Stimulated activated CD8-positive, alpha-beta memory T cell treated with anti-CD3 and anti-CD28 coated beads, Interleukin-12 subunit alpha, Interleukin-12 subunit beta, amount 100 ng/mL, for 4 hours (primary cell): Measurements from ENCODE around the gene PSMD1.
"Not testable (repeated sequence)": the region's sequence is repeated elsewhere in the genome, so short reads cannot be mapped to it uniquely, and the experiment has no call there.

Source experiments
- DNase-seq: peaks from one replicate; pipeline ENCODE4 v3.0.0-alpha.2; 2020; ENCODE audit warnings: low read depth

The PSMD1 gene

DNA sequence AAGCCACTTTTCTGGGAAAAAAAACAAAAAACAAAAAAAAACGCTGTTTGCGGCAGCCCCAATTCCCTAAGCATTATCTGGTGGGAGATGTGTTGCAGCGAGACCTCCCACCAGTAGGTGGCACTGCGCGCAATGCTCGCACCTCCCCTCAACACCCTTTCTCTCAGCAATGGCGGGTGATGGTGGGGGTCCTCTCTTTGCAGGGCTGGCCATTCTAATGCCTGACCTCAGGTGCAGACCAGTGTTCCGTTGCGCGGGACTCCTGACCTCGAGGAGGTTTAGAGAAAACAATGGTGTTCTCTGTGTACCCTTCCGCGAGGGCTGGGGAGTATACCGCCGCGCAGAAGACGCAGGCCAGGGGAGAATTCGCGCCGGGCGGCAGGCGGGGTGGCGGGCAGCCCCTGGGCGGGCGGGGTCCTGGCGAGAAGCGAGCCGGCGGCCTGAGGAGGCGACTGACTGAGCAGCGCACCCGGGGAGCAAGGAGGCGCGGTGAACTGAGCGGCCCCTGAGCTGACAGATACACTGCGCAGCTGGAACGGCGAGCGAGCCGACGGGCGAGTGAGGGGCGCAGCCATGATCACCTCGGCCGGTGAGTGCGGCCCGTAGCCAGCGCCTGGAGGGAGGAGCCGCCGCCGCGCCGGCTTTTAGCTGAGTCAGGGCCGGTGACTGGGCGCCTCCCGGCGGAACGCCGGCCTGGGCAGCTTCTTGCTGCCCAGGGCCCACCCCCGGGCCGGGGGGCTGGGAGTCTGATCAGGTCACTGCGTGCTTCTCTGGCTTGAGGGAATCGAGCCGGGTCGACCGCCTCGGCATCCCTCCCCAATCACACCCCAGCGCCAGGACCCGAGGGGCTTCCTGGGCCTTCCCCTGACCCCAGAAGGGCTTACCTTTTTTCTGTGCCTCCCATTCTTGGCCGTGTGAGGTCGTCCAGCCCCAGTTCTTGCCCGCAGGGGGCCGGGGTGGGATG is at the start of gene PSMD1:
Gene PSMD1 (plus strand): TSS at position 415 of the 964 bp plus-strand sequence. CDS start 159 bp downstream, at position 574.
- DNase-seq = peak; percentile 87

DNA sequence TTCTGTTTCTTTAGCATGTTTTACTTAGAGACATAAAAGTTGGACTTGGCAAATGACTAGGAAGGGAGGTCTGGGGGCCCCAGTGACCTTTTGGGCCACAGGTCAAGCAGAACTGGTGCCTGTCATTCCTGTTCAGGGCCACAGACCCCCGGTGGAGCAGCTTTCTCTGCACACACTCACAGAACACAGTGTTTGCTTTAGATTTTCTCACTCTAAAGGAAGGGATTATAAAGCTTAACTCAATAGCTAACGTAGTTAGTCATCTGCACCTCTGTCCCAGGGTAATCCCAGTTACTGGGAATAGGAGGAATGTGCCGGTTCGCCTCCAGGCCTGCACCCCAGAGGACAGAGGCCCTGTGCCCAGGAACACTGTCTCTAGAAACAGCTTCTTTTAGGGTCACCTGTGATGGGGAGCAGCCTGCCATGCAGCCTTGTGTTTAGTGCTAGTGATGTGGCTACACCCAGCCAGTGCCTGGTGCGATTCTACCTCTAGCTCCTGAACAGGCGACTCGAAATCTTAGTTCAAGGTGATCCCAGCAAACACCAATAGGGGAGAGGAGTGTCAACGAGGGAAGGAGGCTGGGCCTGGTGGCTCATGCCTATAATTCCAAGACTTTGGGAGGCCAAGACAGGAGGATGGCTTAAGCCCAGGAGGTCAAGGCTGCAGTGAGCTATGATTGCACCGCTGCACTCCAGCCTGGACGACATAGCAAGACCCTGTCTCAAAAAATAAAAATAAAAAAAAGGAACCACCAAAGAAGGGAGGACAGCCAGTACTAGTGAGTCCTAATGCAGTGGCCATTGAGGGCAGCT is 49.2 kb upstream of the PSMD1 start:
- DNase-seq = no peak

DNA sequence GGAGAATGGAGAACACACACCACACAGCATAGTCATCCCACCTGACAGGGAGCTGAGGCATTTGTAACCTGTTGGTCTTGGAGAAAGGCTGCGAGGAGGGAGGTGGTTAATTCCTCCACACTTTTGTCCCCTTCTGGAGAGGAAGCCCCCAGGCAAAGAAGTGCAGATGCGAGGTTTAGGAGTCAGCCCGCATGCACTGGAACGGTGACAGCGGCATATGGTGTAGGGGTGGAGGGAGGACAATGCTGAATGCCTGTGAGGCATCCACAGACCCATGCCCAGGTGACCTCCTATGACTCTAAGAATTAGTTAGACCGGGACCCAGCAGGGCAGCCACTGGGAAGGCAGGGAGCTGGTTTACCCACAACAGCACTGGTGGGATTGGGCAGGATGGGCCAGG is 48.5 kb upstream of the PSMD1 start:
- DNase-seq = no peak

GRCh38 chr2:231009236-231009919 is 47.3 kb upstream of the PSMD1 start:
- no peak for DNase-seq

DNA sequence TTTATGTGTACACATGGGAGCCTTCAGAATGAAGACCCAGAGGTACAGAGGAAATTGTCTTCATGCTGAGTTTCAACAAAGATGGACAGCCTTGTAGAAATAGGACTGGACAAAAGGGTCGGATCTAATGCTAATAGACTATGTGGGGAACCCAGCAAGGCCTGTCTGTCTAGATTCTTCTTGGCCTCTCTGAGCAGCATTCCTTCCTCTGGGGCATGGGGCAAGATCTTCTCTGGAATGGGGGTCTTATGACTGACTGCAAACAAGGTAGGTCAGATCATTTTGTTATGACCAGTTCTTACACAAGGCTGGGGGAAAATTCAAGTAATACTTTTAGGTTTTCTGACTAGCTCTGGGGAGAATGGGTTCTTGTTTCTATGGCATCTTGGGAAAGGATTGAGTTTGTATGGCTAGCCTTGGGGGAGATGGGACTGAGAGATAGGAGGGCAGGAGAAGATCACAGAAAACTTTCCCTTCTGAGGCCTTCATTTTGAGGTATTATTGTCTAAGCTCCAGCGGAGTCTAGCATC is 46.4 kb upstream of the PSMD1 start:
- DNase-seq = no peak

GRCh38 chr2:231011526-231011925 is 45.1 kb upstream of the PSMD1 start:
- DNase-seq = no peak

- DNase-seq = no peak
These were observed 44.2 kb upstream of the PSMD1 start for GRCh38 chr2:231012463-231012862.

- DNase-seq = no peak
These were observed 42.8 kb upstream of the PSMD1 start for GRCh38 chr2:231013820-231014219.

DNA sequence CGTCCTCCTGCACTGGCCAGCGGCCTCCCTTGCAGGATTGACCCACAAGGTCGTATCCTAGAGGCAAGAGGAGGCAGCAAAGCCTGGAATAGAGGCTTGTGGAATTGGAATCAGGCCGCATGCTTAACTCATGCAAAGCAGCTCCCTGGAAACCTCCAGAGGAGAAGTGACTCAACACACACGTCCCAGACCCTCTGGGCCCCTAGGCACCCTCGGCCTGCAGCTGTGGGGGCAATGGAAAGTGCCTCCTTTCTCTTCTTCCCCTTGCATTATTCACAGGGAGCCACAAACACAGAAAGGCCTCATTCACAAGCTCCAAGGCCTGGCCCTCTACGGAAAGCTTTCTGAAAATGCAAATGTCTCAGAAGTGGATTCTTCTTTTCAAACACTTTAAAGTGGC is 41.2 kb upstream of the PSMD1 start:
- DNase-seq = no peak

GRCh38 chr2:231015926-231016325 is 40.7 kb upstream of the PSMD1 start:
- DNase-seq = no peak

- no peak for DNase-seq
These were observed 40.0 kb upstream of the PSMD1 start for GRCh38 chr2:231016566-231017230.

DNA sequence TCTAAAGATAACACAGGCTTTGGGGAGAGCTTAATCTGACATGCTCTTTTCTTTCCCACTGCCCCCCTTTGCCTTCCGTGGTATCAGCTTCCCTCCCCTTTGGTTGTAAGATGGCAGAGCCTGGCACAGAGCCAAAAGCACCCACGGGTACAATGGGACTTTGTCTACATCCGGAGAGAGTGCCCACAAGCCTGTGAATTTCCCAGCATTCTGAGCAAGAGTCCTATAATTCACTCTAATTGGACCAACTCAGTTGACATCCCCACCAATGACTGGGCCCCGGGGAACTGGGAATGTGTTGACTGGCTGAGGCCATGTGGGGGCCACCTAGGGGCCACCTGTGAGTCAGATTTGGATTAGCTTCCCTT is 39.5 kb upstream of the PSMD1 start:
- DNase-seq = no peak

DNA sequence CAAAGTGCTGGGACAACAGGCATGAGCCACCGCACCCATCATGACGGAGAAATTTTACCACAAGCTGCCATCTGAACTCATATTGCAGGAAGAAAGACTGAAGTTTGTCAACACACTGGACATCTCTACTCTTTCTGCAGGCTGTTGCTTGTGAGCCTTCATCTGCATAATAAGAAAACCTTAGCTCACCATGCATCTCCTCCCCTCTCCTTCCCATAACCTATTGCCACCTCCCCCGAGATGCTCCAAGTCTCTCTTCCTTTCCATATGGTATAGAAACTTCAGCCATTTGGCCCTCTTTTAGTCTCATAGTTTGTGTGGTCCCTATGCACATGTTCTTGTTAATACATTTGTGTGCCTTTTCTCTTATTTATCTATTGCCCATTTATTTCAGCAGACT is 38.5 kb upstream of the PSMD1 start:
- DNase-seq = no peak

DNA sequence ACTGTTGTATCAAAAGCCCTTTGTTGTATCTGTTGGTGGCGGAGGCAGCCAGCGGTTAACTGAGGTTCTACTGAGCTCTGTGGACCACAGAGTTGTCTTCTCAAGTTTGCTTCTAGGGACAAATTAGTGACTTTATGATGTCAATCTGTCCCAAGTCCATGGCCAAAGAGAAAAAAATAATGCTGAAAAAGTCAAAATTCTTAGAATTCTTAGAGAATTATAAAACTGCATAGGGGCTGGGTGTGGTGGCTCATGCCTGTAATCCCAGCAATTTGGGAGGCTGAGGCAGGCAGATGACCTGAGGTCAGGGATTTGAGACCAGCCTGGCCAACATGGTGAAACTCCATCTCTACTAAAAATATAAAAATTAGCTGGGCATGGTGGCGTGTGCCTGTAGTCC is 31.6 kb upstream of the PSMD1 start:
- not testable (repeated sequence) for DNase-seq

DNA sequence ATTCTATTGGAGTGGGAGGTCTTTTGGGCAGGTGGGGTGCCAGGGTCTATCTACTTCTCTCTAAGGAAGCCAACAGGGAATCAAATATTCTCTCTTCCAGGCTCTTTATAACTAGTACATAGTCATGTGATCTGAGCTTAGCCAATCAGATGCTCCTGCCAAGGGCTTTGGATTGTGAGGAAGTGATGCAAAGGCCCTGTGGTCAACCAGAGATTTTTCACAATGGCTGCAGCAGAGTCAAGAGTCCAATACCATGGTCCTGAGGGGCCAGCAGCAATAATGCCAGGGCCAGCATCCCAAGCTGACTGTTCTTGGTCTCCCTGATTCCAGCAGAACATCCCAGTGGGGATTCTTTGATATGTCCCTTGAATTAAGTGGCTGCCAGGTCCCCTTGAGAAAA is 27.8 kb upstream of the PSMD1 start:
- DNase-seq = no peak

DNA sequence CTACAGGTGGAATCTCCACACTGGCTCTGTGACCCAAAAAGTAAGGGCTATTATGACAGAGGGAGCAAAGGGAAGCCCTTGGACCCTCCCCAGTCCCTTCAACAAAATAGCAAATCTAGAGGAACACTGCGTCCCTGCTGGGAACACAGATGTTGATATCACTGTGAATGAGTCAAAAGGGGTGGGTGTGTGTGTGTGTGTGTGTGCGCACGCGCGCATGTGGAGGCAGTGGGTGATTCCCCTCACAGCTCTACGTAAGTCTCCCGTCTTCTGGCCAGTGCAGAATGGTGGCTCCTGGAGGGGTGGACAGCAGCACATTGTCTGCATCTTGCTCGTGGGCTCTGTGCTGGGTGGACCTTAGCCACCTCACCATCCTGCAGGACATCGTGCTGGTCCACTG is 27.1 kb upstream of the PSMD1 start:
- DNase-seq = no peak

GRCh38 chr2:231030725-231031124 is 25.9 kb upstream of the PSMD1 start:
- DNase-seq = no peak

DNA sequence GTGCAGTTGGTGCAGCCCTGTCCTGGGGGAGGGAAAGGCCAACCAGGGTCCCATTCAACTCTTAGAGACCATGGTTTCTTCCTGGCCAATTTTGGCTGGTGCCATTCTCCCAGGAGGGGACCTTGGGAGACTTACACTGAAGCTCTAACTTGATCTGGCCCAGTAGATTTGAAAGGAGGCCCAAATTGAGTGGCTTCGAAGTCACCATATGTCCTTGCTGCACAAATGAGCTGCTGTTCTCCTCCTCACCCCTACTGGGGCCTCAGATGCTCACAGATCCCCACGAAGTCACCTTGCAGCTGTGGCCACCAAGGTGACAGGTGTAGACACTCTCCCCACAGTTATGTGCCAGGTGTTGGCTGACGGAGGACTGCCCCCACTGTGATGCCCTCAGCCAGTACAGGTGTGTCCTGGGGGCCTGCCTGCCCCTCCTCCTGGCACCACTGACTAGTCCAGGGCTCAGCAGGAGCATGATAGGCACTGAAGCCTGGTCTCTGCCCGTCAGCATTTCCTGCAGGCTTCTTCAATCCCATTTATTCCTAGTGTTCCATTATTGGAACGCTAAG is 24.0 kb upstream of the PSMD1 start:
- no peak for DNase-seq

DNA sequence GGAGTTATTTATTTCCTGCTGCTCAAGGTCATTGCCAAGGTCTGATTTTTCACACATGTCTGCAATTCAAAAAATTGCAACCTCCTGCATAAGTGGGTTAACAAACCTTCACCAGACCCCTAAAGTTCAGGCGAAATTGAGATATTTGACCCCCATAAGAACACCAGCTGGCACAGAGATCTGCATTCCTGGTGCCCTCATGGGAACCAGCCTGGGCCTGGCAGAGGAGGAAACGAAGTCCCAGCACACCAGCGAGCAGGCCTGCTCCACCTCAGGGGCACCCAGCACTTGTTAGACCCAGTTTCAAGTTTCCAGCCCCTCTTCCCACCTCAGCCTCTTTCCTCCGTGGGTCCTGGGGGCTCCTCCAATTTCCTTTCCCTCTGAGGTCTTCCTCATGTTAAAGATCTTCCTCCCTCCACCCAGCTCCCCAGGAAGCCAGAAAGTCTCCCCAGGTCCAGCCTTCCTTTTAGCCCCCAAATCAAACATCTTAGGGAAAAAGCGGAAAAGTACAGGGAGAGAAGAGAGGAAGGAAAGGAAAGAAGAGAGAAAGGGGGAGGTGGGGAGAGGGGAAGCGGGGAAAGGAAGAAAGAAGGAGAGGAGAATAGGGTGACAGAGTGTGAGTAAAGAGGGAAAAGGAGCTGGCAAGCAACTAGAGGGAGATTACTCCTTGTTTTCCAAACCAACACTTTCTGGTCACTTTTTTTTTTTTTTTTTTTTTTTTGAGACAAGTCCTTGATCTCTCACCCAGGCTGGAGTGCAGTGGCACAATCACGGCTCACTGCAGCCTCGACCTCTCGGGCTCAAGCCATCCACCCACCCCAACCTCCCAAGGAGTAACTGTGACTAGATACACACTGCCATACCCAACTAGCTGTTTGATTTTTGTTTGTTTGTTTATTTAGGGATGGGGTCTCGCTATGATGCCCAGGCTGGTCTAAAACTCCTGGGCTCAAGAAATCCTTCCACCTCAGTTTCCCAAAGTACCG is 23.2 kb upstream of the PSMD1 start:
- DNase-seq = no peak

GRCh38 chr2:231034291-231034882 is 22.3 kb upstream of the PSMD1 start:
- DNase-seq = no peak
